ENCODE measurements around the gene TTLL3.

TTLL3 gene

GRCh38 chr3:9781551-9781950, 28.5 kb upstream of the TTLL3 start:
- no peak for DNase-seq (ENCODE audit: low read depth in 3 of 3, low spot score in 1 of 3)

- DNase-seq (ENCODE audit: low read depth in 3 of 3, low spot score in 1 of 3): no peak
These were observed 28.0 kb upstream of the TTLL3 start for GRCh38 chr3:9781978-9782603.

- DNase-seq (ENCODE audit: low read depth in 3 of 3, low spot score in 1 of 3): no peak
These were observed 27.3 kb upstream of the TTLL3 start for GRCh38 chr3:9782770-9783169.

- DNase-seq (ENCODE audit: low read depth in 3 of 3, low spot score in 1 of 3): no peak
These were observed 26.1 kb upstream of the TTLL3 start for GRCh38 chr3:9783954-9784353.

- no peak for DNase-seq (ENCODE audit: low read depth in 3 of 3, low spot score in 1 of 3)
These were observed 25.1 kb upstream of the TTLL3 start for GRCh38 chr3:9784965-9785364.

- no peak for DNase-seq (ENCODE audit: low read depth in 3 of 3, low spot score in 1 of 3)
These were observed 24.5 kb upstream of the TTLL3 start for GRCh38 chr3:9785602-9786001.

GRCh38 chr3:9786209-9786739, 23.8 kb upstream of the TTLL3 start:
- DNase-seq (ENCODE audit: low read depth in 3 of 3, low spot score in 1 of 3): no peak

- no peak for DNase-seq (ENCODE audit: low read depth in 3 of 3, low spot score in 1 of 3)
These were observed 23.0 kb upstream of the TTLL3 start for GRCh38 chr3:9786825-9787669.

- DNase-seq (ENCODE audit: low read depth in 3 of 3, low spot score in 1 of 3): no peak
These were observed 22.3 kb upstream of the TTLL3 start for GRCh38 chr3:9787714-9788113.

- DNase-seq (ENCODE audit: low read depth in 3 of 3, low spot score in 1 of 3): no peak
These were observed 18.9 kb upstream of the TTLL3 start for GRCh38 chr3:9791127-9791526.

GRCh38 chr3:9791790-9792404, 18.2 kb upstream of the TTLL3 start:
- DNase-seq (ENCODE audit: low read depth in 3 of 3, low spot score in 1 of 3): no peak

GRCh38 chr3:9792405-9793160, 17.5 kb upstream of the TTLL3 start, which contains the start of the genes ARPC4 and TADA3:
Gene ARPC4 (plus strand): TSS chr3:9793082. CDS start chr3:9793122, 40 bp downstream.
Gene TADA3 (minus strand): TSS chr3:9792473. CDS start chr3:9791466, 1,007 bp downstream.
- DNase-seq (ENCODE audit: low read depth in 3 of 3, low spot score in 1 of 3): peak; percentile 75 to 80 (median 77)

GRCh38 chr3:9793161-9793781, 16.8 kb upstream of the TTLL3 start:
- no peak for DNase-seq (ENCODE audit: low read depth in 3 of 3, low spot score in 1 of 3)

- no peak for DNase-seq (ENCODE audit: low read depth in 3 of 3, low spot score in 1 of 3)
These were observed 15.7 kb upstream of the TTLL3 start for GRCh38 chr3:9794400-9794799.

- no peak for DNase-seq (ENCODE audit: low read depth in 3 of 3, low spot score in 1 of 3)
These were observed 14.9 kb upstream of the TTLL3 start for GRCh38 chr3:9795207-9795606.

- no peak for DNase-seq (ENCODE audit: low read depth in 3 of 3, low spot score in 1 of 3)
These were observed 12.7 kb upstream of the TTLL3 start for GRCh38 chr3:9797196-9797945.

GRCh38 chr3:9800529-9800928, 9.5 kb upstream of the TTLL3 start:
- DNase-seq (ENCODE audit: low read depth in 3 of 3, low spot score in 1 of 3): no peak

GRCh38 chr3:9803494-9803893, 6.6 kb upstream of the TTLL3 start:
- no peak for DNase-seq (ENCODE audit: low read depth in 3 of 3, low spot score in 1 of 3)

- DNase-seq (ENCODE audit: low read depth in 3 of 3, low spot score in 1 of 3): no peak
These were observed 5.1 kb upstream of the TTLL3 start for GRCh38 chr3:9804996-9805395.

GRCh38 chr3:9806137-9806536, 3.9 kb upstream of the TTLL3 start:
- DNase-seq (ENCODE audit: low read depth in 3 of 3, low spot score in 1 of 3): no peak

Data from stimulated activated CD4-positive, alpha-beta T cell treated with anti-CD3 and anti-CD28 coated beads, TNF-alpha, amount 100 ng/mL, for 1 hour (primary cell).